A549 (cell line): ENCODE measurements around the gene PEX14.

Experiments used
- MYC ChIP-seq: IDR thresholded peaks from 2 replicates; pipeline ENCODE4 v1.6.1; 2012; ENCODE audit warnings: mild to moderate bottlenecking, inconsistent platforms, low read length, improper control_type of control experiment, borderline replicate concordance
- NR3C1 ChIP-seq: fragments of >200 bp; sonication (Bioruptor Twin); formaldehyde crosslinking; IDR thresholded peaks from 3 replicates; pipeline ENCODE4 v1.6.1; 2017
- POLR2AphosphoS2 ChIP-seq: conservative IDR thresholded peaks from 2 replicates; pipeline ENCODE4 v1.6.1; 2012; ENCODE audit warnings: low read length, improper control_type of control experiment, inconsistent platforms
- SMC3 ChIP-seq: fragments of >200 bp; sonication (Bioruptor Twin); formaldehyde crosslinking; IDR thresholded peaks from 3 replicates; pipeline ENCODE4 v1.6.1; 2018; ENCODE audit warnings: inconsistent platforms
- TF ChIP-seq, protein P1 (sequence below): fragments of >200 bp; sonication (Bioruptor Twin); formaldehyde crosslinking; IDR thresholded peaks from 3 replicates; pipeline ENCODE4 v1.5.1; 2016

DNA sequence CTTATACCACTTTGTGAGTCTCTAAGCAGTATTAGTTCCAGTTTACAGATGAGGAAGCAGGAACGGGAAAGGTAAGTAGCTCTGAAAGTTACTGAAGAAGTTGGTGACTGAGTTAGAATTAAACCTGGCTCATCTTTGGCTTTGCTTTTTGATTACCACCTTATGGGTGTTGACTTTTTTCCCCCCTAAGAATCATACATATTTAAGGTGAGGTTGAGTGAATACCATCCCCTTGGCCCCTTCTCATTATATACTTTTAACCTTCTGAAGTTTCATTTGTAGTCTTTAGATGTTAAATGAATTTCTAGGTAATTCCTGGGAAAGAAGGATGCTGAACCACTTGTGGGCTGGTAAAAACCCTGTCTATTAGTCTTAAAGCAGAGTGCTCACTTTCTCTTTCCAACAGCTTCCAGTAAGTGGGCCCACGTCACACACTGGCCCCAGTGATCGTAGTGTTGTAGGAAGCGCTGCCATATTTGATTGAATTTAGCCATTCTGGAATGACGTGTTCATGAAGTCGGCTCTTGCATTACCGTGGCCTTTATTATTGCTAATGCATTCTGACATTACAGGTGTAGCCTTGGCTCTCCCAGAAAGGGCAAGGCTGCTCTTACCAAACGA is 46.9 kb downstream of the PEX14 start:
- TF ChIP-seq, protein P1, sequence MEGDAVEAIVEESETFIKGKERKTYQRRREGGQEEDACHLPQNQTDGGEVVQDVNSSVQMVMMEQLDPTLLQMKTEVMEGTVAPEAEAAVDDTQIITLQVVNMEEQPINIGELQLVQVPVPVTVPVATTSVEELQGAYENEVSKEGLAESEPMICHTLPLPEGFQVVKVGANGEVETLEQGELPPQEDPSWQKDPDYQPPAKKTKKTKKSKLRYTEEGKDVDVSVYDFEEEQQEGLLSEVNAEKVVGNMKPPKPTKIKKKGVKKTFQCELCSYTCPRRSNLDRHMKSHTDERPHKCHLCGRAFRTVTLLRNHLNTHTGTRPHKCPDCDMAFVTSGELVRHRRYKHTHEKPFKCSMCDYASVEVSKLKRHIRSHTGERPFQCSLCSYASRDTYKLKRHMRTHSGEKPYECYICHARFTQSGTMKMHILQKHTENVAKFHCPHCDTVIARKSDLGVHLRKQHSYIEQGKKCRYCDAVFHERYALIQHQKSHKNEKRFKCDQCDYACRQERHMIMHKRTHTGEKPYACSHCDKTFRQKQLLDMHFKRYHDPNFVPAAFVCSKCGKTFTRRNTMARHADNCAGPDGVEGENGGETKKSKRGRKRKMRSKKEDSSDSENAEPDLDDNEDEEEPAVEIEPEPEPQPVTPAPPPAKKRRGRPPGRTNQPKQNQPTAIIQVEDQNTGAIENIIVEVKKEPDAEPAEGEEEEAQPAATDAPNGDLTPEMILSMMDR: no peak
- TF ChIP-seq POLR2AphosphoS2: no peak
- TF ChIP-seq SMC3: no peak
- no peak for TF ChIP-seq NR3C1
- TF ChIP-seq MYC: no peak
